NCI-H1417 (cell line): ENCODE results near the gene ZMIZ1.

Experiments used
- DNase-seq, 3 experiments: peaks; one replicate each; lab custom pipeline; 2025; lab: John Stamatoyannopoulos, UW

The ZMIZ1 gene

GRCh38 chr10:79356104-79356503 is 287.3 kb downstream of the ZMIZ1 start:
- no peak for DNase-seq

GRCh38 chr10:79357180-79357579 is 288.4 kb downstream of the ZMIZ1 start:
- no peak for DNase-seq

GRCh38 chr10:79358811-79359210 is 290.0 kb downstream of the ZMIZ1 start:
- no peak for DNase-seq

GRCh38 chr10:79359816-79360498 is 291.2 kb downstream of the ZMIZ1 start:
- DNase-seq = no peak

GRCh38 chr10:79360499-79361342 is 292.0 kb downstream of the ZMIZ1 start:
- no peak for DNase-seq

- DNase-seq = no peak
These were observed 293.1 kb downstream of the ZMIZ1 start for GRCh38 chr10:79361726-79362397.
